IPS DF 6.9 (cell line): Measurements from ENCODE around the gene TNIK.
"Not testable (repeated sequence)": the region's sequence is repeated elsewhere in the genome, so short reads cannot be mapped to it uniquely, and the experiment has no call there.

Experiments used
- DNase-seq: peaks from one replicate; pipeline ENCODE4 v3.0.0-alpha.2; 2013; ENCODE audit warnings: low read depth, low spot score
- H3K27ac ChIP-seq: one replicate; pipeline ENCODE4 v1.5.1; 2013; ENCODE audit warnings: low read length, control low read depth
- H3K27me3 ChIP-seq: 2 replicates; pipeline ENCODE4 v1.6.1; 2013; ENCODE audit warnings: mild to moderate bottlenecking, low read length; ENCODE audit not compliant: control insufficient read depth, insufficient read depth
- H3K36me3 ChIP-seq: 2 replicates; pipeline ENCODE4 v1.6.1; 2013; ENCODE audit warnings: low read length; ENCODE audit not compliant: control insufficient read depth, insufficient read depth
- H3K4me1 ChIP-seq: 2 replicates; pipeline ENCODE4 v1.6.1; 2013; ENCODE audit warnings: low read length; ENCODE audit not compliant: control insufficient read depth, insufficient read depth
- H3K4me3 ChIP-seq: 2 replicates; pipeline ENCODE4 v1.5.1; 2013; ENCODE audit warnings: mild to moderate bottlenecking, low read length
- H3K9me3 ChIP-seq: 2 replicates; pipeline ENCODE4 v1.6.1; 2013; ENCODE audit warnings: low read length, inconsistent platforms; ENCODE audit not compliant: control insufficient read depth, insufficient read depth
- WGBS: extraction: QIAGEN DNeasy Blood & Tissue Kit; methylation state at CpG from one replicate; pipeline ENCODE4 v1.1.7; 2013; ENCODE audit warnings: mixed read lengths, missing lambda C conversion rate; ENCODE audit not compliant: insufficient read length, insufficient coverage; 5-methylcytosine and 5-hydroxymethylcytosine counted together

The TNIK gene

GRCh38 chr3:171304498-171304897 is 155.7 kb downstream of the TNIK start:
- WGBS = no CpG with 5 or more reads among the region's 4 CpGs
- not testable (repeated sequence) for H3K4me3 ChIP-seq, H3K36me3 ChIP-seq, H3K4me1 ChIP-seq, H3K9me3 ChIP-seq, DNase-seq, H3K27ac ChIP-seq, H3K27me3 ChIP-seq

GRCh38 chr3:171304017-171304416 is 156.2 kb downstream of the TNIK start:
- not testable (repeated sequence) for H3K36me3 ChIP-seq, H3K4me1 ChIP-seq, H3K9me3 ChIP-seq, H3K27ac ChIP-seq, H3K27me3 ChIP-seq, H3K4me3 ChIP-seq, DNase-seq
- no CpG with 5 or more reads among the region's 1 CpG for WGBS

DNA sequence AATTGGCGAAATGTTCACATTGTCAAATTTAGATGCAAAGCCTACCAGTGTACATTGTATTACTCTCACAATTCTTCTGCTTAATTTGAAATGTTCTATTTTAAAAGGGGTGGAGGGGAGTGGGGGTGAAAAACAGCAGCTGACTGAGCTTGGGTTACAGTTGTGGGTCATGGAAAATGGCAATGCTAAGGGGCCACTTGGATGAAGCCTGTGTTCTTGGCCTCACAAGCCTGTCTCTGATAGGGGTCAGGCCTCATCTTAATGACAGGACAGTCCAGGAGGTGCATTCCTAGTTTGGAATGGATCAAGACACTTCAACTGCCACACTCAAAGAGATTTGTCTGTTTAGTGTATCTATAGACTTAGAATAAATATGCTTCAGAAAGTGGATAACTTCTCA is 158.2 kb downstream of the TNIK start:
- no peak overlapping the region for H3K4me3 ChIP-seq
- H3K27me3 ChIP-seq = no peaks in the 10 kb centered on the region
- DNase-seq = no peak
- H3K9me3 ChIP-seq = no peaks in the 10 kb centered on the region
- WGBS = no CpG with 5 or more reads among the region's 1 CpG
- no peaks in the 10 kb centered on the region for H3K36me3 ChIP-seq
- H3K4me1 ChIP-seq = no peaks in the 10 kb centered on the region
- H3K27ac ChIP-seq = no peak overlapping the region

DNA sequence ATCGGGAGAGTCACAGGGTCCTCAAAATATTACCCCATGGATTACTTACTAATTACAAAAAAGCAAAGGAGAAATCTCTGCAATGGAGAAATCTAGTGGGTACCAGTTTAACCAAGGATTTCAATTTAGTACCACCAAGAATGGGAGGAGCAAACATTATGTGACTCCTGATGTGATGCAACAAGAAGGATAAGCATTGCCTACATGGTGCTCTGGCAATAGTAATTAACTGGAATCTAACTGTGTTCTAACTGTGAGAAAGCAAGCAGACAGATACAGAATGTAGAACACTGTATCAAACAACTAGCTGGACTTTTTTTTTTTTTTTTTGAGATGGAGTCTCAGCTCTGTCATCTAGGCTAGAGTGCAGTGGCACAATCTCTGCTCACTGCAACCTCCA is 159.2 kb downstream of the TNIK start:
- Histone ChIP-seq H3K36me3 (no peaks in the 10 kb centered on the region), H3K27me3 (no peaks in the 10 kb centered on the region), H3K4me1 (no peaks in the 10 kb centered on the region), H3K9me3 (no peaks in the 10 kb centered on the region), H3K27ac (no peak overlapping the region), H3K4me3 (no peak overlapping the region)
- DNase-seq = no peak
- no CpG with 5 or more reads among the region's 1 CpG for WGBS

GRCh38 chr3:171297951-171298350 is 162.3 kb downstream of the TNIK start:
- no peak overlapping the region for H3K4me3 ChIP-seq
- no peaks in the 10 kb centered on the region for H3K9me3 ChIP-seq
- no peak for DNase-seq
- no peaks in the 10 kb centered on the region for H3K36me3 ChIP-seq
- no peak overlapping the region for H3K27ac ChIP-seq
- no peaks in the 10 kb centered on the region for H3K27me3 ChIP-seq
- H3K4me1 ChIP-seq = no peaks in the 10 kb centered on the region
- WGBS = no CpG with 5 or more reads among the region's 1 CpG

DNA sequence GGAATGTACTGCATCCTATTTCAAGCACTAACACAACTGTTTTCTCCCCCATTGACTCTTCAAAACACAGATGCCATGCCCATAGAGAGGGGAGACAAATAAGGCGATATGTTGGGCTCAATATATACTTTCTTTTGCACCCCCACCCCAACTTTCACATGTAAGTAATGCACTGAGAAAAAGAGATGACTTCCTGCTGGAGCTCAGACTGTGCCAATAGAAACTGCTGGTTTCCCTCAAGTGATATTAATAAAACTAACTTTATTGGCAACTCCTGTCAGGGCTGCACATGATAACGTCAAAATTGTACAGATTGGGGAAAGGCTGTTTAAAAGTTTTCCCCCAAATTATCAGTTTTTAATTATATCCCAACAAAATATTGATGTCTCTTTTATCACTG is 163.0 kb downstream of the TNIK start:
- H3K4me1 ChIP-seq = no peaks in the 10 kb centered on the region

DNA sequence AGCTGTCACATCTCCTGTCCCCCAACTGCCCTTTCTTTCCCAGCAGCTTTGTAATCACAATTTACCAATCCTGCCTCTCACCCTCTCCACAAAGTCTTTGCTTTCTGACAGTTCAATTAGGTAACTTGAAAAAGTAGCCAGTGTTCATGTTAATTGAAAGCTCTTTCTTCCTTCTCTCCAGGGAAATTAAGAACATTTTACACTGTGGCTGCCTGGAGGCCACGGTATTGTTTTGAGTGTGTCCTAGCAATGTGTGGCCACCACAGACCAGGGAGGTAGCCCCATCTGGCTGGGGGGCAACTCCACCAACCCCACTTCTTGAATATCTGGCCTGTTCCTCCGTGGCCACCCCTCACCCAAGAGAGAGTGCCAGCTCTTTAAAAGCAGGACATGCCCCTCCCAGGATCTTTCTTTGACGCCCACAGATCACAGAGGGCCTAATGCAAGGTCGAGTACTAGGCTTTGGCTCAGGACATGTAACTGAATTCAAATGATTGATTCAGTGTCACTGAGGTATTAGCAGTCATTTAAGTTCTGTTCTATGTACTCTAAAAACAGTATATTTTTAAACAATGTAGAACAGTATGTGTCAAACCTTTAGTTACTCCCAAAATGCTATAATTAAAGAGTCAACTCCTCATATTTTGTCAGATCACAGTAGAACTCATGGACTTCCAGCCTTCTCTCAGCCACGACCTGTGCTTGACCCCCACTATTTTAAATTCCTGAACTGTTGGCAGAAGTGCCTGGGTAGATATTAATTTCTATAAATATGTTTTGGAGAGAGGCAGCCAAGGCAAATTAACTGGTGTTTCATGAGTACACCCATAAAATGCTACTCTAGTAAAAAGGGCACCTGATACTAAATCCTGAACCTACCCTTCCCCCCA is 164.5 kb downstream of the TNIK start:
- WGBS = no CpG with 5 or more reads among the region's 5 CpGs
- no peaks in the 10 kb centered on the region for H3K4me1 ChIP-seq
- no peak overlapping the region for H3K4me3 ChIP-seq
- H3K27me3 ChIP-seq = no peaks in the 10 kb centered on the region
- no peak for DNase-seq
- no peaks in the 10 kb centered on the region for H3K36me3 ChIP-seq
- H3K9me3 ChIP-seq = no peaks in the 10 kb centered on the region
- H3K27ac ChIP-seq = no peak overlapping the region

More for the DNA sequence above, 163.0 kb downstream of the TNIK start:
- no peaks in the 10 kb centered on the region for H3K9me3 ChIP-seq
- no peak overlapping the region for H3K27ac ChIP-seq
- WGBS = no CpG with 5 or more reads among the region's 2 CpGs
- DNase-seq = no peak
- no peaks in the 10 kb centered on the region for H3K27me3 ChIP-seq
- H3K4me3 ChIP-seq = no peak overlapping the region
- H3K36me3 ChIP-seq = no peaks in the 10 kb centered on the region

GRCh38 chr3:171293142-171293782 is 166.9 kb downstream of the TNIK start:
- DNase-seq = no peak
- H3K36me3 ChIP-seq = no peaks in the 10 kb centered on the region
- H3K4me3 ChIP-seq = no peak overlapping the region
- H3K27ac ChIP-seq = no peak overlapping the region
- H3K9me3 ChIP-seq = no peaks in the 10 kb centered on the region
- no CpG with 5 or more reads among the region's 1 CpG for WGBS
- H3K27me3 ChIP-seq = no peaks in the 10 kb centered on the region
- no peaks in the 10 kb centered on the region for H3K4me1 ChIP-seq

DNA sequence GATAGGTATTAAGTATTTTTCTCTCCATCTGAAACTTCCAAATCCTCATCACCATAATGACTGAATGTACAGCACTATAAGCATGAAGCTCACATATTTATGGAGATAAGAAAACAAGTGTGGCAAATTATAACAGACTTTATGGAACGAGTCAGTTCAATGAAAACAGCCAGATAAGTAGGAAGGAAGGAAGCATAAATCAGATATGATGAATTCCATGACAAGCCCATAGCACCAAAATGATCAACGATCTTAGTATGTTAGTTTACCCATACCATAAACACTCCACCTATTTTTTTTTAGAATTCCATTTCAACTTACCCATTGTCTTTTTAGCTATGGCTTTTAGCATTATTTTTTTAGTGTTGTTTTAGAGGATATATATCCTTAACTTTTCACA is 169.5 kb downstream of the TNIK start:
- no peak overlapping the region for H3K27ac ChIP-seq
- no peaks in the 10 kb centered on the region for H3K27me3 ChIP-seq
- no peaks in the 10 kb centered on the region for H3K36me3 ChIP-seq
- no peak for DNase-seq
- WGBS = no CpG with 5 or more reads among the region's 2 CpGs
- no peaks in the 10 kb centered on the region for H3K9me3 ChIP-seq
- H3K4me3 ChIP-seq = no peak overlapping the region
- no peaks in the 10 kb centered on the region for H3K4me1 ChIP-seq

DNA sequence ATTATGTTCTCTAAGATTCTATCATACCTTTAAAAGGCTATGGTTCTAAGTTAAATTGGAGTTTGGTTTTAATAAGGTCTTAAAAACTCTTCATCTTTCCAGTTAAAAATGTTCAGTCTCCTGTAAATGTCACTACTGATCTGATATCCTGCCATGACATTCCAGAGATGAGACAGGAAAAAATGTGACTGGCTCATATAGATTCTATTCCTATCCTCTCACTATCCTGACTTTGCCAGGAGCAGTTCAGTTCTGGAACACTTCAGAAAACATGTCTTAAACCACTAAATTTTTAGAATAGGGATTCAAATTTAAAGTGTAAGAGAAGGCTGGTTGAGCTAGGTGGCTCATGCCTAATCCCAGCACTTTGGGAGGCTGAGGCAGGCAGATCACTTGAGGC is 170.9 kb downstream of the TNIK start:
- H3K9me3 ChIP-seq = no peaks in the 10 kb centered on the region
- H3K36me3 ChIP-seq = no peaks in the 10 kb centered on the region
- H3K4me3 ChIP-seq = no peak overlapping the region
- DNase-seq = no peak
- H3K27me3 ChIP-seq = no peaks in the 10 kb centered on the region
- H3K27ac ChIP-seq = no peak overlapping the region
- no peaks in the 10 kb centered on the region for H3K4me1 ChIP-seq

GRCh38 chr3:171287761-171288160 is 172.4 kb downstream of the TNIK start:
- H3K4me1 ChIP-seq, H3K4me3 ChIP-seq, H3K9me3 ChIP-seq, H3K36me3 ChIP-seq, DNase-seq, H3K27ac ChIP-seq, H3K27me3 ChIP-seq: not testable (repeated sequence)
- WGBS = no CpG with 5 or more reads among the region's 3 CpGs
